Measurements from ENCODE around the gene RWDD3. TPM values are rescaled to one million over a fixed set of nuclear protein-coding genes. Genes with fewer than 3 reads are reported as not detected.

The RWDD3 gene
- total and polyA plus RNA-seq, 2 of the 13 experiments (the other 11 are each of a cell fraction or from before 2014, with no cell fraction given) = 18.3 to 21.2 TPM

DNA sequence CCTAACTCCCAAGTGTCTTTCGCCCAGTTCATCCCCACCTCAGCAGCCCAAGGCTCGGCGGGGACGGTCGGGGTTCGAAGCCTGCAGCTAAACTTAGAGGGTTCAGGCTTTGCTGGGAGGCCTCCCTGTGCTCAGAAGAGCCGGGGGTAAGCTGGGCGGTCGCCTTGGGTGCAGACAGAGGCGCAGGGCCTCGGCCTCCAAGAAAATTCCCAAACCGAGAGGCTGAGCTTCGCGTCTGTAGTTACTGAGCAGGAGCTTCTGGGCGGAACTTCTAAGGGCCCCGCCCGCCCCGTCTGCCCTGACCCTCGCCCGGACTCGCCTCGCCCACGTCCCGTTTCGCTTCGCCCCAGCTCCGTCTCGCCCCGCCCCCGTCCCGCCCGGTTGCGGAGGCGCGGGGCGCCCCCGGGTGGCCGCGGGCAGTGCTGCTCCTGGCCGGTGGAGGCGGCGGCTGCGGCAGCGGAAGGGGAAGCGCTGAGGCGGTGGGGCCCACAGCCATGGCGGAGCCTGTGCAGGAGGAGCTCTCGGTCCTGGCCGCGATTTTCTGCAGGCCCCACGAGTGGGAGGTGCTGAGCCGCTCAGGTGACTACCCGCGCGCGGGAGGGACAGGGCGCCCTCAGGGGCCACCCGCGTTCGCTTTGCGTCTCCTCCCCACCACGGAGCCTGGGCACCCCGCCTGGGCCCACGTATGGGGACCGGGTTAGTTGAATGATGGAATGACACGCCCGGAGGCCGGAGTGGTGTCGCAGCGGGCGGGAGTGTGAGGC, at the start of gene RWDD3 (continued):
- TF ChIP-seq PHF21A (CRISPR knock-in tag; IDR thresholded peaks at IDR 0.05) (peak; percentile 40; the same call in 1 of the 2 replicates), ZFYVE20 (CRISPR knock-in tag; IDR thresholded peaks at IDR 0.05; ENCODE audit: borderline replicate concordance, low read depth) (0 out of 2 replicates have a peak, but pooled peaks have one; percentile 28), ZNF570 (CRISPR knock-in tag; IDR thresholded peaks at IDR 0.05; ENCODE audit: borderline replicate concordance) (no peak), ZFP41 (CRISPR knock-in tag; IDR thresholded peaks at IDR 0.05; ENCODE audit: borderline replicate concordance) (no peak), TRIM24 (CRISPR knock-in tag; IDR thresholded peaks at IDR 0.05) (no peak), CBX1 (IDR thresholded peaks at IDR 0.05; ENCODE audit: low read depth) (peak; percentile 39), CENPT (CRISPR knock-in tag; IDR thresholded peaks at IDR 0.05; ENCODE audit: low read depth) (0 out of 2 replicates have a peak, but pooled peaks have one; percentile 81), ELF3 (CRISPR knock-in tag; IDR thresholded peaks at IDR 0.05) (peak; percentile 71), HNRNPL (IDR thresholded peaks at IDR 0.05; ENCODE audit: low read depth, low read length) (no peak), YY1 (IDR thresholded peaks at IDR 0.05; ENCODE audit: insufficient read depth, insufficient replicate concordance, low read depth, low read length) (peak; percentile 92), ZNF616 (CRISPR knock-in tag; IDR thresholded peaks at IDR 0.05; ENCODE audit: low read depth) (peak; percentile 63)
- TF ChIP-seq, protein P1, sequence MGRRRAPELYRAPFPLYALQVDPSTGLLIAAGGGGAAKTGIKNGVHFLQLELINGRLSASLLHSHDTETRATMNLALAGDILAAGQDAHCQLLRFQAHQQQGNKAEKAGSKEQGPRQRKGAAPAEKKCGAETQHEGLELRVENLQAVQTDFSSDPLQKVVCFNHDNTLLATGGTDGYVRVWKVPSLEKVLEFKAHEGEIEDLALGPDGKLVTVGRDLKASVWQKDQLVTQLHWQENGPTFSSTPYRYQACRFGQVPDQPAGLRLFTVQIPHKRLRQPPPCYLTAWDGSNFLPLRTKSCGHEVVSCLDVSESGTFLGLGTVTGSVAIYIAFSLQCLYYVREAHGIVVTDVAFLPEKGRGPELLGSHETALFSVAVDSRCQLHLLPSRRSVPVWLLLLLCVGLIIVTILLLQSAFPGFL (CRISPR knock-in tag; IDR thresholded peaks at IDR 0.05) = no peak
- TF ChIP-seq, protein P2, sequence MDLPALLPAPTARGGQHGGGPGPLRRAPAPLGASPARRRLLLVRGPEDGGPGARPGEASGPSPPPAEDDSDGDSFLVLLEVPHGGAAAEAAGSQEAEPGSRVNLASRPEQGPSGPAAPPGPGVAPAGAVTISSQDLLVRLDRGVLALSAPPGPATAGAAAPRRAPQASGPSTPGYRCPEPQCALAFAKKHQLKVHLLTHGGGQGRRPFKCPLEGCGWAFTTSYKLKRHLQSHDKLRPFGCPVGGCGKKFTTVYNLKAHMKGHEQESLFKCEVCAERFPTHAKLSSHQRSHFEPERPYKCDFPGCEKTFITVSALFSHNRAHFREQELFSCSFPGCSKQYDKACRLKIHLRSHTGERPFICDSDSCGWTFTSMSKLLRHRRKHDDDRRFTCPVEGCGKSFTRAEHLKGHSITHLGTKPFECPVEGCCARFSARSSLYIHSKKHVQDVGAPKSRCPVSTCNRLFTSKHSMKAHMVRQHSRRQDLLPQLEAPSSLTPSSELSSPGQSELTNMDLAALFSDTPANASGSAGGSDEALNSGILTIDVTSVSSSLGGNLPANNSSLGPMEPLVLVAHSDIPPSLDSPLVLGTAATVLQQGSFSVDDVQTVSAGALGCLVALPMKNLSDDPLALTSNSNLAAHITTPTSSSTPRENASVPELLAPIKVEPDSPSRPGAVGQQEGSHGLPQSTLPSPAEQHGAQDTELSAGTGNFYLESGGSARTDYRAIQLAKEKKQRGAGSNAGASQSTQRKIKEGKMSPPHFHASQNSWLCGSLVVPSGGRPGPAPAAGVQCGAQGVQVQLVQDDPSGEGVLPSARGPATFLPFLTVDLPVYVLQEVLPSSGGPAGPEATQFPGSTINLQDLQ (CRISPR knock-in tag; IDR thresholded peaks at IDR 0.05) = peak; percentile 65; the same call in 1 of the 2 replicates
- TF ChIP-seq, protein P3, sequence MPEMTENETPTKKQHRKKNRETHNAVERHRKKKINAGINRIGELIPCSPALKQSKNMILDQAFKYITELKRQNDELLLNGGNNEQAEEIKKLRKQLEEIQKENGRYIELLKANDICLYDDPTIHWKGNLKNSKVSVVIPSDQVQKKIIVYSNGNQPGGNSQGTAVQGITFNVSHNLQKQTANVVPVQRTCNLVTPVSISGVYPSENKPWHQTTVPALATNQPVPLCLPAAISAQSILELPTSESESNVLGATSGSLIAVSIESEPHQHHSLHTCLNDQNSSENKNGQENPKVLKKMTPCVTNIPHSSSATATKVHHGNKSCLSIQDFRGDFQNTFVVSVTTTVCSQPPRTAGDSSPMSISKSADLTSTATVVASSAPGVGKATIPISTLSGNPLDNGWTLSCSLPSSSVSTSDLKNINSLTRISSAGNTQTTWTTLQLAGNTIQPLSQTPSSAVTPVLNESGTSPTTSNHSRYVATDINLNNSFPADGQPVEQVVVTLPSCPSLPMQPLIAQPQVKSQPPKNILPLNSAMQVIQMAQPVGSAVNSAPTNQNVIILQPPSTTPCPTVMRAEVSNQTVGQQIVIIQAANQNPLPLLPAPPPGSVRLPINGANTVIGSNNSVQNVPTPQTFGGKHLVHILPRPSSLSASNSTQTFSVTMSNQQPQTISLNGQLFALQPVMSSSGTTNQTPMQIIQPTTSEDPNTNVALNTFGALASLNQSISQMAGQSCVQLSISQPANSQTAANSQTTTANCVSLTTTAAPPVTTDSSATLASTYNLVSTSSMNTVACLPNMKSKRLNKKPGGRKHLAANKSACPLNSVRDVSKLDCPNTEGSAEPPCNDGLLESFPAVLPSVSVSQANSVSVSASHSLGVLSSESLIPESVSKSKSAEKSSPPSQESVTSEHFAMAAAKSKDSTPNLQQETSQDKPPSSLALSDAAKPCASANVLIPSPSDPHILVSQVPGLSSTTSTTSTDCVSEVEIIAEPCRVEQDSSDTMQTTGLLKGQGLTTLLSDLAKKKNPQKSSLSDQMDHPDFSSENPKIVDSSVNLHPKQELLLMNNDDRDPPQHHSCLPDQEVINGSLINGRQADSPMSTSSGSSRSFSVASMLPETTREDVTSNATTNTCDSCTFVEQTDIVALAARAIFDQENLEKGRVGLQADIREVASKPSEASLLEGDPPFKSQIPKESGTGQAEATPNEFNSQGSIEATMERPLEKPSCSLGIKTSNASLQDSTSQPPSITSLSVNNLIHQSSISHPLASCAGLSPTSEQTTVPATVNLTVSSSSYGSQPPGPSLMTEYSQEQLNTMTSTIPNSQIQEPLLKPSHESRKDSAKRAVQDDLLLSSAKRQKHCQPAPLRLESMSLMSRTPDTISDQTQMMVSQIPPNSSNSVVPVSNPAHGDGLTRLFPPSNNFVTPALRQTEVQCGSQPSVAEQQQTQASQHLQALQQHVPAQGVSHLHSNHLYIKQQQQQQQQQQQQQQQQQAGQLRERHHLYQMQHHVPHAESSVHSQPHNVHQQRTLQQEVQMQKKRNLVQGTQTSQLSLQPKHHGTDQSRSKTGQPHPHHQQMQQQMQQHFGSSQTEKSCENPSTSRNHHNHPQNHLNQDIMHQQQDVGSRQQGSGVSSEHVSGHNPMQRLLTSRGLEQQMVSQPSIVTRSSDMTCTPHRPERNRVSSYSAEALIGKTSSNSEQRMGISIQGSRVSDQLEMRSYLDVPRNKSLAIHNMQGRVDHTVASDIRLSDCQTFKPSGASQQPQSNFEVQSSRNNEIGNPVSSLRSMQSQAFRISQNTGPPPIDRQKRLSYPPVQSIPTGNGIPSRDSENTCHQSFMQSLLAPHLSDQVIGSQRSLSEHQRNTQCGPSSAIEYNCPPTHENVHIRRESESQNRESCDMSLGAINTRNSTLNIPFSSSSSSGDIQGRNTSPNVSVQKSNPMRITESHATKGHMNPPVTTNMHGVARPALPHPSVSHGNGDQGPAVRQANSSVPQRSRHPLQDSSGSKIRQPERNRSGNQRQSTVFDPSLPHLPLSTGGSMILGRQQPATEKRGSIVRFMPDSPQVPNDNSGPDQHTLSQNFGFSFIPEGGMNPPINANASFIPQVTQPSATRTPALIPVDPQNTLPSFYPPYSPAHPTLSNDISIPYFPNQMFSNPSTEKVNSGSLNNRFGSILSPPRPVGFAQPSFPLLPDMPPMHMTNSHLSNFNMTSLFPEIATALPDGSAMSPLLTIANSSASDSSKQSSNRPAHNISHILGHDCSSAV (CRISPR knock-in tag; IDR thresholded peaks at IDR 0.05; ENCODE audit: borderline replicate concordance) = no peak
- TF ChIP-seq, protein P4, sequence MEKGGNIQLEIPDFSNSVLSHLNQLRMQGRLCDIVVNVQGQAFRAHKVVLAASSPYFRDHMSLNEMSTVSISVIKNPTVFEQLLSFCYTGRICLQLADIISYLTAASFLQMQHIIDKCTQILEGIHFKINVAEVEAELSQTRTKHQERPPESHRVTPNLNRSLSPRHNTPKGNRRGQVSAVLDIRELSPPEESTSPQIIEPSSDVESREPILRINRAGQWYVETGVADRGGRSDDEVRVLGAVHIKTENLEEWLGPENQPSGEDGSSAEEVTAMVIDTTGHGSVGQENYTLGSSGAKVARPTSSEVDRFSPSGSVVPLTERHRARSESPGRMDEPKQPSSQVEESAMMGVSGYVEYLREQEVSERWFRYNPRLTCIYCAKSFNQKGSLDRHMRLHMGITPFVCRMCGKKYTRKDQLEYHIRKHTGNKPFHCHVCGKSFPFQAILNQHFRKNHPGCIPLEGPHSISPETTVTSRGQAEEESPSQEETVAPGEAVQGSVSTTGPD (CRISPR knock-in tag; IDR thresholded peaks at IDR 0.05) = no peak

Measured in HepG2 (cell line).